GM20000 (cell line): ENCODE results near the gene ERGIC1.

Source experiments
- DNase-seq: peaks from one replicate; pipeline ENCODE4 v3.0.0; 2012; ENCODE audit warnings: low spot score
- CTCF ChIP-seq: IDR thresholded peaks from 2 replicates; pipeline ENCODE4 v1.5.1; 2012; ENCODE audit warnings: mild to moderate bottlenecking, control low read depth; ENCODE audit errors: extremely low read depth, missing control alignments

The ERGIC1 gene

DNA sequence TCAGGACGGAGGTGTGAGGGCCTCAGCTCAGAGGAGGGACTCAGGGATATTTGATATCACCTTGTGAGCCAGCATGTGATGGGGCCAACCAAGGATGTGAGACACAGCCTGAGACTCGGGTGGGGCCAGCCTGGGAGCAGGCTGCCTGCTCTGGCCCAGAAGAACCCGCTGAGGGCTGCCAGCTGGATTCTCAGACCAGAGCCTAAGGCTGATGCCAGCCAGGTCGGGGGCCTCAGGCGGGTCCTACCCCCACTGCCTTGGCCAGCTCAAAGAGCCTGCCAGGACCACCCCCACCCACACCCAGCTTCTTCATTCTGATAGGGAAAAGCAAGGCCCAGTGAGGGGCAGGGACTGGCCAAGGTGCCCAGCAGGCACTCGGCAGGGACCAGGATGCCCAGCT is 42.8 kb upstream of the ERGIC1 start:
- TF ChIP-seq CTCF = no peak
- DNase-seq = no peak

GRCh38 chr5:172791726-172792445 is 42.2 kb upstream of the ERGIC1 start:
- no peak for DNase-seq
- TF ChIP-seq CTCF = no peak

- no peak for TF ChIP-seq CTCF
- DNase-seq = no peak
These were observed 41.1 kb upstream of the ERGIC1 start for GRCh38 chr5:172792701-172793570.

GRCh38 chr5:172793577-172794488 is 40.2 kb upstream of the ERGIC1 start:
- no peak for TF ChIP-seq CTCF
- no peak for DNase-seq

GRCh38 chr5:172795318-172795977 is 38.6 kb upstream of the ERGIC1 start:
- no peak for DNase-seq
- no peak for TF ChIP-seq CTCF

DNA sequence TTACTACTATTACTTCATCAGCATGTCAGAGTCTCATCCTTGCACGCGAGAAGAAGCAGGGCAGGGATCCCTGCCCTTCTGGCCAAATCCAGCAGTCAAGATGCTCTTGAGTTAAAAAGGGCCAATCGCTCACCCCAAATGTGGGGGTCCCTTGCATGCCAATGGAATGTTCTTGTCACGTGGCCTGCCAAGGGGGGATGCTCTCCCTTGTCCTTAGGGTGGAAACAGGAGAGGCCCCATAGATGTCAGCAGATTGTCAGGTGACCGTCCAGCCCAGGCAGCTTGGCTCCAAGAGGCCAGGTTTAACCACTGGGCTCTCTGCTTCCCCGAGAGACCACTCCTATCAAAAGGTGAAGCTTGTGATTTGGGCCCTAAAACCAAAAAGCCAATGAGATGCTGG is 37.7 kb upstream of the ERGIC1 start:
- no peak for TF ChIP-seq CTCF
- no peak for DNase-seq
